Lower lobe of right lung (tissue), 2 donors: ENCODE data around the gene PLXNA1. TPM values are rescaled to one million over a fixed set of nuclear protein-coding genes. Genes with fewer than 3 reads are reported as not detected.

Source experiments
- ATAC-seq, 2 donors: fragments of 200-7000 bp; cut with Tn5 transposase; one replicate each; pipeline ENCODE4 v1.9.1; 2020 to 2022; ENCODE audit warnings: mild to moderate bottlenecking in 2 of 2, moderate library complexity in 2 of 2
- DNase-seq: peaks from one replicate; pipeline ENCODE4 v3.0.0-alpha.2; 2020
- H3K27ac ChIP-seq: fragments of 200-600 bp; one replicate; pipeline ENCODE4 v1.8.0; 2022
- H3K27me3 ChIP-seq: fragments of 200-600 bp; one replicate; pipeline ENCODE4 v1.8.0; 2022; ENCODE audit warnings: low read depth
- H3K36me3 ChIP-seq: fragments of 200-600 bp; one replicate; pipeline ENCODE4 v1.8.0; 2022; ENCODE audit warnings: mild to moderate bottlenecking
- H3K4me1 ChIP-seq: fragments of 200-600 bp; one replicate; pipeline ENCODE4 v1.8.0; 2022
- H3K4me3 ChIP-seq: fragments of 200-600 bp; one replicate; pipeline ENCODE4 v1.8.0; 2022; ENCODE audit warnings: mild to moderate bottlenecking
- H3K9me3 ChIP-seq: fragments of 200-600 bp; one replicate; pipeline ENCODE4 v1.8.0; 2022
- CTCF ChIP-seq: fragments of 200-600 bp; IDR thresholded peaks from one replicate; pipeline ENCODE4 v1.8.0; 2022; ENCODE audit warnings: antibody characterized with exemption, mild to moderate bottlenecking
- intact Hi-C: fragments of 100-400 bp; cut with DNase I; formaldehyde crosslinking; loops from one replicate; pipeline ENCODE4 v1.11.0; 2022
- total RNA-seq: library from RNA; stranded (reverse); fragmentation: NEBNext Ultra II Directional; extraction: Animal tissue kit (Norgen Biotek cat#: 25700); gene quantifications from one replicate; pipeline ENCODE4 v1.2.1, GENCODE V29; 2021
- donor health status: DM: no; HTN: yes; CAD: no; lungs with severe emphysema.

PLXNA1 gene
- total RNA-seq, 1 donor from 2014 or later, result 48.1 TPM

GRCh38 chr3:126947429-126947828 lies 35.5 kb upstream of the PLXNA1 start:
- ATAC-seq (no peak), DNase-seq (no peak)
- peaks cover 4% of the 10 kb centered on the region for H3K36me3 ChIP-seq
- intact Hi-C loops, result no loop called here
- H3K27ac ChIP-seq, result no peak overlapping the region
- no peaks in the 10 kb centered on the region for H3K4me1 ChIP-seq
- H3K4me3 ChIP-seq, result no peak overlapping the region
- TF ChIP-seq CTCF, result no peak
- H3K27me3 ChIP-seq, result no peaks in the 10 kb centered on the region
- no peaks in the 10 kb centered on the region for H3K9me3 ChIP-seq

GRCh38 chr3:126948980-126949535 lies 33.9 kb upstream of the PLXNA1 start:
- no peak for ATAC-seq
- H3K9me3 ChIP-seq, result no peaks in the 10 kb centered on the region

GRCh38 chr3:126951561-126951960 lies 31.4 kb upstream of the PLXNA1 start:
- no peaks in the 10 kb centered on the region for H3K9me3 ChIP-seq
- peaks cover 4% of the 10 kb centered on the region for H3K36me3 ChIP-seq
- ATAC-seq (no peak), DNase-seq (no peak)
- no peaks in the 10 kb centered on the region for H3K27me3 ChIP-seq
- H3K4me1 ChIP-seq, result no peaks in the 10 kb centered on the region
- no peak overlapping the region for H3K4me3 ChIP-seq
- intact Hi-C loops, result no loop called here
- H3K27ac ChIP-seq, result no peak overlapping the region
- TF ChIP-seq CTCF, result no peak

More at GRCh38 chr3:126948980-126949535, 33.9 kb upstream of the PLXNA1 start:
- H3K27ac ChIP-seq, result no peak overlapping the region
- H3K36me3 ChIP-seq, result peaks cover 4% of the 10 kb centered on the region
- no peak for TF ChIP-seq CTCF
- intact Hi-C loops, result no loop called here
- no peaks in the 10 kb centered on the region for H3K27me3 ChIP-seq
- DNase-seq, result no peak
- no peaks in the 10 kb centered on the region for H3K4me1 ChIP-seq
- no peak overlapping the region for H3K4me3 ChIP-seq

- Histone ChIP-seq H3K36me3 (peaks cover 4% of the 10 kb centered on the region), H3K27me3 (no peaks in the 10 kb centered on the region), H3K9me3 (no peaks in the 10 kb centered on the region), H3K27ac (no peak overlapping the region), H3K4me1 (no peaks in the 10 kb centered on the region), H3K4me3 (no peak overlapping the region)
- intact Hi-C loops, result no loop called here
- DNase-seq (no peak), ATAC-seq (no peak)
- TF ChIP-seq CTCF, result no peak
These were observed 30.5 kb upstream of the PLXNA1 start for GRCh38 chr3:126952261-126952982.

GRCh38 chr3:126952983-126953660 lies 29.8 kb upstream of the PLXNA1 start:
- Histone ChIP-seq H3K27ac (no peak overlapping the region), H3K27me3 (no peaks in the 10 kb centered on the region), H3K9me3 (no peaks in the 10 kb centered on the region), H3K36me3 (peaks cover 4% of the 10 kb centered on the region), H3K4me3 (no peak overlapping the region), H3K4me1 (no peaks in the 10 kb centered on the region)
- ATAC-seq (no peak), DNase-seq (no peak)
- intact Hi-C loops, result no loop called here
- no peak for TF ChIP-seq CTCF
